ENCODE data around the gene FNBP1. TPM values are rescaled to one million over a fixed set of nuclear protein-coding genes. Genes with fewer than 3 reads are reported as not detected.

The FNBP1 gene
- total RNA-seq, 1 donor from 2014 or later = 157 TPM

DNA sequence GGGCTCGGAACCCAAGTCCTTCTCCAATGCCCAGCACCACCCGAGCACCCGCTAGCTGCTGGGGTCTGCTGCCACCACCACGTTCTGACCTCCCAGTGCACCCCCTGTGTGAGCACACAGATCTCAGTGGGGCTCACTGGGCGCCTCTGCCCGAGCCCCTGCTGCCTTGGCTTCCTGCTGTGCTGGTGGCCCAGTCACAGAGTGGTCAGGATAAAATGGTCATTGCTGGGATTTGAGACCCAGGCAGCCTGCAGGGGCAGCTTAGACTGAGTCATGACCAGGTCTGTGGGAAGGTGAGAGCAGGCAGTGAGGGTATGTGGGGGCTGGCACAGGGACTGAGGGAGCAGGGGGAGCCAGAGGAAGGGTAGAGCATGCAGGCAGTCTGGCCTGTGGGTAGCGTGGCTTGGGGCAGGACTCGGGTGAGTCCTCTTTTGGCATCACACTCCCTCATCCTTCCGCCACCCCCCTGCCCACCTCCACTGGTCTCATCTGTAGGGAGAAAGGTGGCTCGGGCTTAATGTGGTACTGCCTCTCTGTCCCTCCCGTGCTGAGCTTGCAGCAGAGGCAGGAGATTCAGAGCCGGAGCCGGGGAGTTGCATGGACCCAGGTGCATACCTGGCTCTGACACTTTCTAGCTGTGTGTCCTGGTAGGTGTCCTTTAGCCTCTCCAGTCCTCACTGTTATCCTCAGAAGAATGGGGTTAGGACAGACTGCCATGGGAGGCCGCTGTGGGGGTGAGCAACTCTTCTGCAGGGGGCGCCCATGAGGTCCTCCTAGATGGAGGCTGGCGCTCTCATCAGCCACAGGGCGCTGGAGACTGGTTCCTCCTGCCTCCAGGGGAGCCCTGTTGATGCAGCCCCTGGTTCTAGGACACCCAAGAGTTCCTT lies 175.6 kb downstream of the FNBP1 start:
- intact Hi-C loops (cut with micrococcal nuclease) = loop anchor here (5.0 kb wide), 1 partner anchor 65 kb away; the partner anchor contains the start of gene TOR1B

DNA sequence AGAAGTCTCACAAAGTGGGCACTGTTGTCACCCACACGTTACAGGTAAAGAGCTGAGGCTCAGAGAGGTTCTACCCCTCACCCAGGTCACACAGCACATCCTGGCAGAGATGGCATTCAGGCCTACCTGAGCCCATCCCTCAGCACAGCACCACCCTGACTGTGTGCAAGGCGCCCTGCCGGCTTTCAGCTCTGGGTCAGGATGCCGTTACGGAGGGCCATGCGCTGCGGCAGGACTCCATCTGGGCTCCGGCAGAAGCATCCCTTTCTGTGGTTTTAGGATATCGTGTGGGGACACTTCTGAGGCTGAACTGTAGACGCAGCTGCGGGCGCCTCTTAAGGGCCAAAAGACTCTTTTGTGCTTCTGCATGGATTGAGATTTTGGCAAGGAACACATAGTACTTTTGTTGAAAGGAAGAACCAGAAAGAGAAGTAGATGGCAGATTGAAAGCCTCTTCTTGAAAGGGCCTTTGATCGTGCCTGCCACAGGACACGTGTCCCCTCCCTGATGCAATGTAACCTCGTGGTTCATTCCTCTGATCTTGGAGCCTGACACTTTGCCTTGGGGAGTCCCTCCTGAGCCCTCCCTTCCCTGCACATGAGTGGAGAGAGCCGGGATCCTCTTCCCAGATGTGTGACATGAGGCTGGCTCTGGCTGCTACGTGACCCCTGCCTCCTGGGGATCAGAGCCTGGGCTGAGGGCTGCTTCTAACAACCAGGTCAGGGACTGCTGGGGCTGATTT lies 176.4 kb downstream of the FNBP1 start:
- intact Hi-C loops (cut with micrococcal nuclease) = loop anchor here (5.0 kb wide), 1 partner anchor 64 kb away; the partner anchor contains the start of gene TOR1B

DNA sequence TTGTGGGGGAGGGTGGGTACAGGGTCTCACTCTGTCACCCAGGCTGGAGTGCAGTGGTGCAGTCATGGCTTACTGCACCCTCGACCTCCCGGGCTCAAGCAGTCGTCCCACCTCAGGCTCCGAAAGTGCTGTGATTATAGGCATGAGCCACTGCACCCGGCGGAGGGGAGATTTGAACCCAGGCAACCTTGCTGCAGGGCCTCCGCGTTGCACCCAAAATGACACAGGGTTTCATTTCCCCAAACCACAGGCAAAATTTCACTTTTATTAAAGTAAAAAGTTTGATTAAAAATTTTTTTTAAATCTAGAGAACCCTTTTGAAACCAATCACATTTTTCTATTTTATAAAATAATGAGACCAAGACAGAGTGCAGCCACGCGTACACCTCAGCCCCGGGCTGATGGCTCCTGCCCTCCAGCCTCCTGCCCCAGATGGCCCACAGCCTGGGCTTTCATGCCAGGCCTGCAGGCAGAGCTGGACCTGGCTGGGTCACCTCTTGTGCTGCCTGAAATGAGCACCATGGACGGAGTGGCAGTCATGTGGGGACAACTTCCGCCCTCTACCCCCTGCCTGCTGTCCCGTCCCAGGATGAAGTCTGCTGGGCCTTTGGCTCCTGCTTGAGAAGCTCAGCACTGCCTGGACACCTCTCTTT lies 177.2 kb downstream of the FNBP1 start:
- intact Hi-C loops (cut with micrococcal nuclease) = loop anchor here (5.0 kb wide), 1 partner anchor 63 kb away; the partner anchor contains the start of gene TOR1B

DNA sequence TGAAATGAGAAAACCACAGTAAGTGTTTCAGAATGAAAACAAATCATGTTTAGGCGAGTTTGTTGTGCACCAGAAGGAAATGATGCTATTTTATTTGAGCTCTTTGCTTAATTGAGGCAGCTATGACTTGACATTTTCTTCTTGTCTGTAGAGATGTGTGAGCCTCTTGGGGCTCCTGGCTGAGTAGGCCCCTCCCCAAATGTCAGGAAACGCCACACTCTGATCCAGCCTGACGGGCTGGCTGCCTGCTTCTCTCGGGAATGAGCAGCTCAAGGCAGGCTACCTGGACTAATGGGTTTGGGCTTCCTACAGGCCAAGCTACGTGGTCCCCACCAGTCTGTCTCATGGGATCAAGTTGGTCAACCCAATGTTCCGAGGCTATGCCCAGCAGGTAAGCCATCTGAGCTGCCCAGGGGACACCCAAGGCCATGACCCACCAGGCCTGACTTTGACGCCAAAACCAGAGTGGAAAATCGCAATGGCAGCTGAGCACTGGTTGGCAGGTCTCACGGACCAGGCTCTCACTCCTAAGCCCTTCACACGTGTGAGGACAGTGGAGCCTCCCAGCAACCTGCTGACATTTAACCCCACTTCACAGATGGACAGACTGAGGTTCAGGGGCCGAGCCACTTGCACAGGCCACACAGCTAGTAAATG lies 177.9 kb downstream of the FNBP1 start:
- intact Hi-C loops (cut with micrococcal nuclease) = loop anchor here (5.0 kb wide), 1 partner anchor 63 kb away; the partner anchor contains the start of gene TOR1B

DNA sequence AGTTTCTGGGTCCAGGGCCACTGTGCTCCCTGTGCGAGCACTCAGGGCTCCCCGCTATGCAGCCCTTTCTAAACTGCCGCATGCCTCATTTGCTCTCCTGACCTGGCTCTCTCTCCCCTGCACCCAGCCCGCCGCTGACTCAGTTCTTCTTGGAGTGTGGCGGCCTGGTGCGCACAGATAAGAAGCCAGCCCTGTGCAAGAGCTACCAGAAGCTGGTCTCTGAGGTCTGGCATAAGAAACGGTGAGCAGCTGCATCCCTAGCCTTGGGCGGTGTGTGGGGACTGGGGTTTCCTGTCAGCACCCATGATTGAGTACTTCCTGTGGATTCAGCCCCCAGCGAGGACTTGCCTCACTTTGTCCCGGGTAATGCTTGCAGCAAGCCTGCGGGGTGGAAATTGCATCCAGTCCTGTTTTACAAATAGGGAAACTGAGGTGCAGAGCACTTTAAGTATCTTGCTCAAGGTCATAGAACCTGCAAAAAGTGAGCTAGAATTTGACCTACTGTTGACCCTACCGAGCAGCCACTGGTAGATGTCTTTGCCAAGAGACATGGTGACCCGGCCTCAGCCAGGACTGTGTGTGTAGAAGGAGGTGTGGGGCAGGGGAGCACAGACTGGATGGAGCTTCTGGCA lies 179.8 kb downstream of the FNBP1 start:
- intact Hi-C loops (cut with micrococcal nuclease) = loop anchor here (1.0 kb wide), 1 partner anchor 28 kb away; the partner anchor contains the start of genes C9orf78 and USP20

DNA sequence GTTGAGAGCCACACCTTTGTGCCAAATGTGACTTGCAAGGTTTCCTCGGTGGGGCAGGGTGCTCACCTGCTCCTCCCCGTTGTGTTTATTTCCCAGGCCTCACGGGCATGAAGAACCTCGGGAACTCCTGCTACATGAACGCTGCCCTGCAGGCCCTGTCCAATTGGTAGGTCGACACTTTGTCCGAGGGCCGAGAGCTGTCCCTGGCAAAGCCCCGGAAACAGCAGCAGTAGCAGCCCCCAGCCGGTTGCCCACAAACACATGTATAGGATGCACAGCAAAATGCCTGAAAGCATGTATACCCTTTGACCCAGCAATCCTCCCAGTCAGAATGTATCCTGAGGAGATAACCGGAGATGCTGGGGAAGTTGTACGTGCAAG lies 181.6 kb downstream of the FNBP1 start:
- intact Hi-C loops (cut with micrococcal nuclease) = no loop called here

DNA sequence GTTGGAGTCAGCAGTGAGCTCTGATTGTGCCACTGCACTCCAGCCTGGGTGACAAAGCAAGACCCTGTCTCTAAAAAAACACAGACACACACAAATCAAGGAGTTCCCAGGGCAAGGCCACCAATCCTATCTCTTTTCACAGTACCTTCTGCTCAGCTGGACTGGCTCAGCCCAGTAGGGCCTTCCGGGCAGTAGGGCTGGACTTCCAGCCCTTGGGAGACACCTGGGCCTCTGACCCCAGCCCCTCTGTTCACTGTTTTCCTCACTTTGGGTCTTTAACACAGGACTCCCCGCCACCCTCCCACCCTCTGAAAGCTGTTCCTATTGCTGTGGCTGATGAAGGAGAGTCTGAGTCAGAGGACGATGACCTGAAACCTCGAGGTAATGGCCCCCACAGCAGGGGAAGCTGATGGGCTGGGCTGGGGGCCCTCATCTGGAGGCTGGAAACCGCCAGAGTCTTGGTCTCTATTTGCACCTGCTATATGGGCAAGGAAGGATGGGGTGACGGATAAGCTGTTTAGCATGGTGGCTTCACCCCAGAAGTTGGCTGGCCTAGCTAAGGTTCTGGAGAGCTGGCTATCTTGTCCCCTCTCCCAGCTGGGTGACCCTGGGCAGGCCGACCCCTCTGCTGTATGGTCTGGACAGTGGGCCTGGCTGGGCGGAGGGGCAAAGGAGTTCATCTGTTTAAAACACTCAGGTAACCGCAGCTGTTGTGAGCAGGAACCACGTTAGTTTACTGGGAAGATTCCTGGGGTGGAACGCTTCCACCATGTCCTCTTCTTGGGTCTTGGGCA lies 182.1 kb downstream of the FNBP1 start:
- intact Hi-C loops (cut with micrococcal nuclease) = no loop called here

DNA sequence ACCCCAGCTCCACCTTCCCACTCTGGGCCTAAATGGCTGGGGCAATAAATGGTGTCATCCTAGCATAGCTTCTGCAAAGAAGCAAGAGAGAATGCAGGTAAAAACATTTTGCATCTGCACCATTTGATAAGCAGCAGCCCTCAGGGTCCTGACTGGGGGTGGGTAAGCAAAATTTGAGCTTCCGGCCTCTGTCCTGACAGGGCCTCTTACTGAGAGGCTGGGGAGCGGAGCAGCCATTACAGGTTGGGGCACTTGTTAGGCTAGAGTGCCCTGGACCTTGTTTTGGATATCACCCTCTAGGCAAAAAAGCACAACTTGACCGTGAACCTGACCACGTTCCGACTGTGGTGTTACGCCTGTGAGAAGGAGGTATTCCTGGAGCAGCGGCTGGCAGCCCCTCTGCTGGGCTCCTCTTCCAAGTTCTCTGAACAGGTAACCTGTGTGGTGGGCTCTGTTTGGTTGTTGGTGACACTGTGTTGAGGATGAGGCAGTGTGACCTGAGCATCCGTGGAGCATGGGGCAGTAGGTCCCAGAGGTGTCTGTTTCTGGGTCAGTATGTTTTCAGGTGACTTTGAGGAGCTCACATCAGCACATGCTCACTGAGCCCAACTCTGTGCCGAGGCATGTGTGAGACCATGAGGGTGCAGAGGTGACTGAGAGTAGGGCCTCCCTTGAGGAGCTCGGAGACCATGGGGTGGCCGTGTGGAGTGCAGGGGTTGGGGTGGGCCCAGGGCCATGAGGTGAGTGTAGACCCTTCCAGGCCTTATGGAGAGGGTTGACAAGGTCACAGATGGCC lies 184.6 kb downstream of the FNBP1 start:
- intact Hi-C loops (cut with micrococcal nuclease) = no loop called here

DNA sequence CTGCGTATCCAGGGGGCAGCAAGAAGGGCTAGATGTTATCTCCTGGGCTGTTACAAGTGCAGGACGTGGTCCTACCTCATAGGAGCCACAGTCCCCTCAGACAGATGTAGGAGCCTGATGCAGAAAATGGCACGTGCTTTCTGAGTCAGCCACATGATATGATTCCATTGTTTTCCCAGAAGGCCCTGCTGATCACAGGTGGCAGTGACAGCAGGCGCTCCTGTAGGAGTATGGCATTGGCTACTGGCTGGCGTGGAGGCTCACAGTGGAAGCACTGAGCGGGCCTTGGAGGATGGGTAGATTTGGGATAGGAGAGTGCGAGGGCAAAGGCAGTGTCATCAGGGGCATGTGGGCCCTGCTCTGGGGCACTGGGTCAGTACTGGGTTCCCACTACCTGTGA lies 185.8 kb downstream of the FNBP1 start:
- intact Hi-C loops (cut with micrococcal nuclease) = no loop called here

DNA sequence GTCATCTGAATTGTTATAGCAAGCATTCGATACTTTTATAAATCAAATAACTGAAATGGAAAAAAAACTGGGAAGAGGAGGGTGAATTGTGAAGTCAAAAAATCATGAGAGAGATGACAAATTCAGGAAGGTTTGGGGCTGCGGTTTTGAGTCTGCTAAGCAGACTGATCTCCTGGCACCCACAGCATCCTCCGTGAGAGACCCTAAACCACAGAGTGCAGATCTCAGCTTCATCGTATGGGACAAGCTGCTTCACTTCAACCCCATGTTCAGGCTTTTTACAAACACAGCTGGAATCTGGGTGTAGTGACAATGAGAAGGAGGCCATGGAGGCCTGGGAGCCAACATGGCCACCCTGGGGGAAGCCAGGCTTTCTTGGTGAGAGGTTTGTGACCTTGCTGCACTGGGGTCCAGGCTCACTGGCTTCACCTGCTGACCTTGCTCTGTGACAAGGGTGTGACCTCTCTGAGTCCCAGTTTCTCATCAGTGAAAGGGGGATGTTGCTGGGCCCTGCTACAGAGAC lies 188.3 kb downstream of the FNBP1 start:
- intact Hi-C loops (cut with micrococcal nuclease) = no loop called here

DNA sequence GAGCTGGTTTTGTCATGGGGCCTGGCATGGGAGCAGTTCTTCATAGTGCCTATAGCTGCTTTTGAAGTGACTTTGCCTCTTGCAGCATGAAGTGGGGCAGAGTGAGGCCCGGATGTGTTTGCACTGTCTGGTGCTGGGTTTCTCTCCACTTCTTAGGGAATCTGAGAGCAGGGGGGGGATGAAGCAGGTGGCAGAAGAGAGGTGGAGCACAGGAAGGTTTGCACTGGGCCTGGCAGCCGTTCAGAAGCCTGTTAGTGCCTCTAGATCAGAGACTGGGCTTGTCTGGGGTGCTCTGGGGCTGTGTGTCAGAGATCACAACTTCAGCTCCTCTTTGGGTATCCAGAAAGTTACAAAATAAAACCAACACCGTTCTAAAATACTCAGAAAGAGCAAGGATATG lies 189.4 kb downstream of the FNBP1 start:
- intact Hi-C loops (cut with micrococcal nuclease) = no loop called here

DNA sequence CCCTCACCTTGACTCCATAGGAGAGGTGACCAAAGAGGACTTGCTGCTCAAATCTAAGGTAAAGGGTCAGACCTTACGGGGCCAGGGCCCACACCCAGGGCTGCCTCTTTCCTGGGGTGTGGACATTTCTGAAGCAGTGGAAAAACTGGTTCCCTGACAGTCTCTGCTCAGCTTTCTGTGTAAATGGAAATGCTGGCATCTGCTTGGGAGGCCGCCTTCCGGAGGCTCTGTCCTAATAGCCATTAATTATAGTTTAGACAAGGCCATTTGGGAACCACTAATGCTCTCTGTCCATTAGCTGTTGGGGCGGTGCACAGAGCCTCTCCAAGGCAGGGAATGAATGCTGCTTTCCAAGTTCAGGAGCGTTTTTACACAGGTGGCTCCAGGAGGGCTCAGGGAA lies 190.4 kb downstream of the FNBP1 start:
- intact Hi-C loops (cut with micrococcal nuclease) = no loop called here

DNA sequence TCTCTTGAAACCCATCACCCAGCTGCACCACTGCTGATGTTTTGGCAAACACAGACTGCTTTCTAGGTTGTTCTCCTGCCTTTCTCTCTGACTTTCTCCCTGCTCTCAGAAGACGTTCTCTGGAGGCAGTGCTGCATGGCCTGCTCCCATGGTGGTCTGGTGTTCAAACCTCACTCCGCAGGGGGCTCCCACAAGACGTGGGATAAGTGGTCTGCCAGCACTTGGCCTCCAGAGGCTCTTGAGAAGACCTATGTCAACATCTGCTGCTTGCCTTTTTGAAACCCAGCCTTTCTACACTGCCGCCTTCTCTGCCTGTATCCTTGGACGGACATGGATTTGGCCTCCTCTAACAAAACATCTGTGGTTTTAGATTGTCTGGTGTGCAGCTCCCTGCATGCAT lies 191.2 kb downstream of the FNBP1 start:
- intact Hi-C loops (cut with micrococcal nuclease) = no loop called here

DNA sequence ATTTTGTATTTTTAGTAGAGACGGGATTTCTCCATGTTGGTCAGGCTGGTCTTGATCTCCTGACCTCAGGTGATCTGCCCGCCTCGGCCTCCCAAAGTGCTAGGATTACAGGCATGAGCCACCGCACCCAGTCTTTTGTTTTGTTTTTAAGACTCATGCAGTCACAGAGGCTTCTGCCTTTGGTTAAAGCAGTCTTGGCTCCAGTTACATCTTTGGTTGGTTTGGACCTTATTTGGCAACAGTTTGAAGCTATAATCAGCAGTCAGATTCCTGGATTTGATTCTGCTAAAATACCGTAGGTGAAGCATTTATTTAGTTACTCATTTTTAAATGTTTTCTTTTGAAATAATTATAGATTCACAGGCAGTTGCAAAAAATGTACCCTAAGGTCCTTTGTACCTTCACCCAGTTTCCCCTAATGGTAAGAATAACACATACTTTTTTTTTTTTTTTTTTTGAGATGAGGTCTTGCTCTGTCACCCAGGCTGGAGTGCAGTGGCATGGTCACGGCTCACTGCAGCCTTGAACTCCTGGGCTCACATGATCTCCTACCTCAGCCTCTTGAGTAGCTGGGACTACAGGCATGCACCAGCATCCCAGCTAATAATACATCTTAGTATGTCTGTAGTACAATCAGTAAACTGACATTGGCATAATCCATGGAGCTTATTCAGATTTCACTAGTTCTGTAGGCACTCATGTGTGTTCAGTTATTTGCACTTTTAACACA lies 192.0 kb downstream of the FNBP1 start:
- intact Hi-C loops (cut with micrococcal nuclease) = no loop called here

DNA sequence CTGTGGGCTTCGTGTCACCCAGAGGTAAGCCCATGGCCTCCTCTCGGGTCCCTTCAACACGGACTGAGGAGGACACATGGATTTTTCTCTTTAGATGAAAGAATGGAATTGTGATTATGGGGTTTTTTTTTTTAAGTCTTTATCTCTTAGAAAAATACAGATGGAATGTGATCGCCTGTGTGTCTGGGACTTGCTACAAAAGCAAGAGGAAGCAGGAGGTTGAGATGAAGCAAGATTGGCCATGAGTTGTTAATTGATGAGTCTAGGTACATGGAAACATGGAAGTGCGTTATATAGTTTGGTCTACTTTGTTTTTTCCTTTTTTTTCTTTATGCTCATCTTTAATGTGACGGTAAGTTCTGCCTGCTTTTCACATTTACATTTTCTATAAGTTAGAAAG lies 193.1 kb downstream of the FNBP1 start:
- intact Hi-C loops (cut with micrococcal nuclease) = no loop called here

DNA sequence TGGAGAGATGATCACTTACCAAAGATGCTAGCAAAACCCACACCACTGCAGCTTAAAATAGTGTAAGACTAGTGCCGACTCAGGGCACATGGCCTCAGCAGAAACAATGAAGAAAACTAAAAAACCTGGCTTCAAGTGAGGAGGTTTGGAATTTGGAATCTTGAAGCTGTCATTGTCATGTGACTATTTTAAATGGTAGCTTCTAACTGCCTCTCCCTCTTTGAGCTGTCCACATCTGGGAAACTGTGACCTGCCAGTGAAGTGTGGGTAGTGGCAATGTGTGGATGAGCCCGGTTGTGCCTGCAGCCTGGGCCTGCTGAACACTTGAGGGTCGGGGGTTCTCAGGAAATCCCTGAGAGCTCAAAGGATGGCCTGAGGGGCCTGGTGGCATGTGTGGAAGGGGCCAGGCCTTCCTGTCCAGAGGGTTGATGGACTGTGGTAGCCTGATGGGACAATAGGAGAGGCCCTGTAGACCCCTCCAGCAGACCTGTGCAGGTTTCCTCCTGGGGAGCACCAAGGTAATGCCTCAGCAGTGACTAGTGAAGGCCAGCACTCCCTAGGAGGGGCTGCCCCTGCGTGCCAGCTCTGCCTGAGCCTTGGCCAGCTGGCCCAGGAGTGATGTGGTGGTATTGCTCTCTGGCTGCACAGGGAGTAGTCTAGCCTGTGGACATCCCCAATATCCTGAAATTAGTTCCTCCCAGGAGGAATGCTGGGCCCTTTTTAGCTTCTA lies 194.1 kb downstream of the FNBP1 start:
- intact Hi-C loops (cut with micrococcal nuclease) = no loop called here

DNA sequence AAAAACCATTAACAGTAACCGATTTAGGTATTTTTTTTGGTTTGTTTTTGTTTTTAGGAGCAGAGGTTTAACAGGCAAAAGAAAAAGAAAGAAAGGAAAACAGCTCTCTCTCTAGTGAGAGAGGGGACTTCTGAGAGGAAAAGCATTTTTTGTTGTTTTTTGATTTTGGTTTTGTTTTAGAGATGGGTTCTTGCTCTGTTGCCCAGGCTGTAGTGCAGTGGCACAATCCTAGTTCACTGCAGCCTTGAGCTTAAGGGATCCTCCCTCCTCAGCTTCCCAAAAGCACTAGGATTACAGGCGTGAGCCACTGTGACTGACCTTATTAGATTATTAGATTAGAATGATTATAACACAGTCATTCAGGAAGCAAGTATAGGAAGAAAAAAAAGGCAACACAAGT lies 197.6 kb downstream of the FNBP1 start:
- intact Hi-C loops (cut with micrococcal nuclease) = loop anchor here (1.0 kb wide), 1 partner anchor 10 kb away; the partner anchor contains the start of genes C9orf78 and USP20
